NCI-H2171 treated with DMSO at 0.1 percent for 48 hours (cell line): ENCODE measurements around the gene EVC2.
"Not testable (repeated sequence)": the region's sequence is repeated elsewhere in the genome, so short reads cannot be mapped to it uniquely, and the experiment has no call there.

Experiments
- DNase-seq: peaks from one replicate; lab custom pipeline; 2025; lab: John Stamatoyannopoulos, UW

EVC2 gene

DNA sequence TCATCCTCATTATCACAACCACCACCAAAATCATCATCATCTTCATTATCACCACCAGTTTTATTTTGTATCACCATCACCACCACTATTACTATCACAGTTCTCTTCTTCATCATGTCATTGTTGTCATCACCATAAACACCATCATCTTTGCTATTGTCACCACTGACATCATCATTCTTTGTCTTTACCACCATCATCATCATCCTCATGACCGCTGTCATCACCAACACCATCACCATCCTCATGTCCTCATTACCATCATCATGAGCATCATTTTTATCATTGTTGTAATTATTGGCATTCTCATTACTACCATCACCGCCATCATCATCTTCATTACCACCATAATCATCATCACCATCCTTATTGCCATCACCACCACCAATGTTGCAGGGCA, 34.0 kb upstream of the EVC2 start:
- DNase-seq = no peak

DNA sequence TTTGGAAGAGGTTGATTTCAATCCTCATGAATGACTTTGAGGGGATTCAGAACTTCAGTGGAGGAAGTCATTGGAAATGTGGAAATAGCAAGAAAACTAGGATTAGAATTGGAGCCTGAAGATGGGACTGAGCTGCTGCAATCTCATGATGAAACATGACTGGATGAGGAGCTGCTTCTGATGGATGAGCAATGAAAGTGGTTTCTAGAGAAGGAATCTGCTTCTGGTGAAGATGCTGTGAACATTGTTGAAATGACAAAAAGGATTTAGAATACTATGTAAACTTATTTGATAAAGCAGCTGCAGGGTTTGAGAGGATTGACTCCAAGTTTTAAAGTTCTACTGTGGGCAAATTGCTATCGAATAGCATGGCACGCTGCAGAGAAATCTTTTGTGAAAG, 29.7 kb upstream of the EVC2 start:
- no peak for DNase-seq

DNA sequence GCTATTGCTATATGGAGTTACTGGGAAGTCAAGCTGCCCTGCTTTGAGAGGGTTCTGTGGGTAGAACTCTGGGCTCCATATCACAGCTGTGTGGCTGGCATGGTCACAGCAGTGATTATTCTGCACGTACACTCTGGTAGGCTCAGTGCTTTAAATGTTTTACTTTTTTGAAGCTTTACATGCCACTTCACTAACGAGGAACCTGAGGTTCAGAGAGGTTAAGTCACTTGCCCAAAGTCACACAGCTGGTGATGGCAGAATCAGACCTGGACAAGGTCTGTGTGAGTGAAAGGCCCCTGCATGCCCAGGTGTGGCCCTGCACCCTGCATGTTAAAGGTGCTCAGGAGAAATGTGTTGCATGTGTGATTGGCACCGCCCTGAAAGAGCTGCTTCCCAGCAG, 27.1 kb upstream of the EVC2 start:
- no peak for DNase-seq

DNA sequence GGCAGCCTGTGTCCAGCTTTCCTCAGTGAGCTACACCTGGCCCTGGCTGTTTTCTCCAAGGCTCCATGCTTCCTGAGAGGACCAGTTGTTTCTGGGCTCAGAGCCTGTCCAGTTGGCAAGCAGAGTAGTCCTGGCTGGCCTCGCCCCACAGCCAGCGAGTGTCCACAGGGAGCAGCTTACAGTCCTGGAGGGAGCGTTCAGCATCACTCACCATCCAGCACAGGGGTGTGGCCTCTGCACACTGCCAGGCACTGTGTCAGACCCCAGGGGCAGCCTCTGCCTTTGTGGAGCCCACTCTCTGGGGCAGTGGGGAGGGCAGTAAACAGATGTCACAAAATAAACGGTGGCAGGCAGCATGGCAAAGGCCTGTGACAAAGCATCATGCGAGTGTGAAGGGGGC, 26.5 kb upstream of the EVC2 start:
- DNase-seq = no peak

DNA sequence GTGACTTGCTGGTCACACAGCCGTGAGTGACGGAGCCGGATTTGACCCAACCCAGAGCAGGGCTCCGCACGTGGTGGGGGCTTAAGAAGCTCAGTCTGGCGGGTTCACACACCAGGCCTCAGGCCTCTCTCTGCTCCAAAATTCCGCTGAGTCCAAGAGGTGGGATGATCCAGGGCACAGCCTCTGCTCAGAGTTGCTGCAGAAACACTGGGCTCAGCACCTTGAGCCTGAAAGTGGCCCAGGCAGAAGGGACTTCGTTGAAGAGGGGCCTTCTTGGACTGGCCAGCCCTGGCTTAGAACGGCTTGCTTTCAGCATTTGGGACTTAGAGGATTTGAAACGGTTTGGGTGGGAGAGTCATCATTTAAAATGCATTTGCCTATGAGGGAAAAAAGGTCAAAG, 23.8 kb upstream of the EVC2 start:
- no peak for DNase-seq

DNA sequence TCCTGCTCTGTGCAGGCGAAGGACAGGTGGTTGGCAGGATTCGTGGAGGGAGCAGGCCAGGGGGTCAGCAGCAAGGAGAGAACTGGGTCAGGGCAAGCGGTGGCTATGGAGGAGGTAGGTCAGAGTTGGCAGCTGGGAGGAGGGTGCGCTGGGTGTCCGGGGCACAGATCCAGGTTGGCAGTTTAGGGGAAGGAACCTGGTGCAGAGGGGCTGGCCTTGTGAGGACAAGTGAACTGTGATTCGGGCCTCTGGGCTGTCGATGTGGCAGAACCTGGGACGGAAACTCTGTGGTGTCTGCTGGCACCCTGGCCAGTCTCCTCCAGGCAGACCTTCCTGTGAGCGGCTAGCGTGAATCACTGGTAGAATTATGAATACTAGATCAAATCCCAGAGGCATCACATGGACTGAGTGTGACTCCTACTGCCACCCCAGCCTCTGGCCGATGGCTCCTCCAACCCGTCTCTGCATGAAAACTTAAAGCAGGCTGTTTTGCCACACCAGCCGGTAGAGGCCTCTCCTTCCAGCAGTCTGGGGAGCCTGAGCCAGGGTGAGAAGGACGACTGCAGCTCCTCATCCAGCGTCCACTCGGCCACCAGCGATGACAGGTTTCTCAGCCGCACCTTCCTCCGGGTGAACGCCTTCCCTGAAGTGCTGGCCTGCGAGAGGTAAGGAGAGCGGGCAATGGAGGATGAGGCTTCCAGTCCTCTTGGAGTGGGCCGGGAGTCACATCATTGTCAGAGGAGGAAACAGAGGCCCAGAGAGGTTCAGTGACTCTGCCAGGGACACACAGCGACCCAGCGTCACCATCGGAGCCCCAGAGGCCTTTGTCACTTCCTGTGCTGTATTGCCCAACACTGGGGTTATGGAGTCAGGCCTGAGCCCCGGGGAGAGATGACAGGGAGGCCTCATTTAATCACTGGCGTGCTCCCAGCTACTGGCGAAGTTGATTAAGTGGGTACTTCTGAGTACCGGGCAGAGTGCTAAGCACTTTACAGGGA, 22.9 kb upstream of the EVC2 start:
- DNase-seq = no peak

DNA sequence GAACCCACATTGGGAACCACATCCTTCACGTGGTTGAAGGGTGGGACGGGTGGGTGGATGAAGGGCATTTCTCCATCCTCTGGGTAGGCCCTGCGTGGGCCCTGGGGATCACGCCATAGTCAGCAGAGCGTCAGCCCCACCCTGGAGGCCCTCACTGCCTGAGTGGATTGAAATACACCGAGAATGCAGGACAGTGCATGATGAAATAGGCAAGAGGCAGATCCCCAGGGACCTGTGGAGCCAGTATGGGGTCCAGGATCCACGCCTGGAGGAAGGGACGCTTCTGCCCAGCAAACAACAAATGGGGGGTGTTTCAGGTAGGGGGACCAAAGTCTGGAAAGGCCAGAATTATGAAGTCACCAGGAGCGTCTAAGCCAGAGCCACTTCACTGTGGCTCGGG, 22.1 kb upstream of the EVC2 start:
- DNase-seq = no peak

DNA sequence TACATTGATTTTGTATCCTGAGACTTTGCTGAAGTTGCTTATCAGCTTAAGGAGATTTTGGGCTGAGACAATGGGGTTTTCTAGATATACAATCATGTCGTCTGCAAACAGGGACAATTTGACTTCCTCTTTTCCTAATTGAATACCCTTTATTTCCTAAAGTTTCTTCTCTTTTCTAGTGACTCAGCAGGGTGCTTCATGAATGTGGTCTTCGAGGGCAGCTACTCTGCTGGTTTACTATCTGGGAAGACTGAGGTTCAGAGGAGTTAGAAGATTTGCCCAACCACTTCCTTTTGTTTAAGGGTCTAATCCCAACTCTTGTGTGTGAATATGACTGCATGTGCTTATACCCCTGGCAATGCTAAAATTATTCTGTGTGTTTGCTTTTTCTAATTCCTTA, 20.1 kb upstream of the EVC2 start:
- DNase-seq = not testable (repeated sequence)

DNA sequence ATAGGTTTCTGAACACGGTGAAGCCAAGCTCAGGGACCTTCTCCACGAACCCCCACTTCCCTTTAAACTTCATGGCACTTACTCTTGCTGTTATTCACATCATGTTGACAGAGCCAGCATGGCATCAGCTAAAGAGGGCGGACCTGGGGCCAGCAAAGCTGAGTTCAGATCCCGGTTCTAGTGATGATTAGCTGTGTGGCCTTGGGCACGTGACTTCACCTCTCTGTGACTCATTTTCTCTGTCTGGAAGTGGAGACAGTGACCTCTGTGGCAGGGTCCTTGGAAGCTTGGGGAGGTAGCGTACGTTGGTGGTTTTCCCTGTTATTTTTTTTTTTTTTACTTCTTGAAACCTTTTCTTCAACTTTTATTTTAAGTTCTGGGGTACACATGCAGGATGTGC, 16.0 kb upstream of the EVC2 start:
- no peak for DNase-seq

DNA sequence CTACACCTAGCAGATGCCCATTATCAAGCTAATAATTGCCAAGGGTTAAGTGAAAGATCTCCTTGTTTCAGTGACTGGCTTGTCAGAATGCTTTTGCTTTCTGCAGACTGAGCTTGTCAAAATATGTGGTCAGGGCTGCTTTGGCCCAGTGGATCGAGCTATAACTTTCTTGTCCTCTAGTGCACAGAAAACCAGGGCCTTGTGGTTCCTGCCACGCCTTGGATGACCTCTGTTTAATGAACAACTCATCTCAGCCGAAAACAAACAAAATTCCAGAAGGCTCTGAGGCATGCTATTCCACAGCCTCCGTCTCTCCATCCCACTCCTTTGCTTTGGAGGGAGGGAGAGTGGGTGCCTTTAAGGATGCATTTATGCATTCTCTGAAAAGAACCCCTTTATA, 14.0 kb upstream of the EVC2 start:
- DNase-seq = no peak

DNA sequence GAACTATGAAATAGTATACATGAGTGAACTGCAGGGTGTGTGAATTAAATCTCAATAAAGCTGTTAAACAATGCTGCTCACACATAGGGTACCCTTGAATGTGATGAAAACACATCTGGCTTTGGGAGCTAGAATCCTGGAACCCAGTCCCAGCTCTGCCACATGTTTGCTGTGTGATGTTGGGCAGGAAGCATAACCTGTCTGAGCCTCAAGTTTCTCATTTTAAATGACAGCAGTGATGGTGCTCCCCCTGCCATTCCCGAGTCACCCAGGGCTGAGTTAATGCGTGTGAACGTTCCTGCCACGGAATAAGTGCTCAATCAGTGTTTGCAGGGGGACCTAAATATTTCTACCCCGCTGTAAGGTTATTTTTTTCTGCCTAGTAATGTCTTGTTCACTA, 13.6 kb upstream of the EVC2 start:
- no peak for DNase-seq

DNA sequence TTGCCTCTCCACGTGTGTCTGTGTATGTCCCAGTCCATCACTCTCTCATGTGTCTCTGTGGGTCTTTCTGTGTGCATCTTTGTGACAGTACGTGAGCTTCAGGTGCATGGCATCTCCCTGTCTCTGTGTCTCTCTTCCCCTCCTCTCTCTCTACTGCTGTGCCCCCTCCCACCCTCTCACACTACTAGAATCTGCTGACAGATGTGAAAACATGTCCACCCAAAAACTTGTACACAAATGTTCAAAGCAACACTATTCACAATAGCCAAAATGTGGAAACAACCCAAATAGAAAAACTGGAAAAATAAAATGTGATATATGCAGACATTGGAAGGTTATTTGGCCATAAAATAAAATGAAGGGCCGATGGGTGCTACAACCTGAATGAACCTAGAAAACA, 12.6 kb upstream of the EVC2 start:
- no peak for DNase-seq

DNA sequence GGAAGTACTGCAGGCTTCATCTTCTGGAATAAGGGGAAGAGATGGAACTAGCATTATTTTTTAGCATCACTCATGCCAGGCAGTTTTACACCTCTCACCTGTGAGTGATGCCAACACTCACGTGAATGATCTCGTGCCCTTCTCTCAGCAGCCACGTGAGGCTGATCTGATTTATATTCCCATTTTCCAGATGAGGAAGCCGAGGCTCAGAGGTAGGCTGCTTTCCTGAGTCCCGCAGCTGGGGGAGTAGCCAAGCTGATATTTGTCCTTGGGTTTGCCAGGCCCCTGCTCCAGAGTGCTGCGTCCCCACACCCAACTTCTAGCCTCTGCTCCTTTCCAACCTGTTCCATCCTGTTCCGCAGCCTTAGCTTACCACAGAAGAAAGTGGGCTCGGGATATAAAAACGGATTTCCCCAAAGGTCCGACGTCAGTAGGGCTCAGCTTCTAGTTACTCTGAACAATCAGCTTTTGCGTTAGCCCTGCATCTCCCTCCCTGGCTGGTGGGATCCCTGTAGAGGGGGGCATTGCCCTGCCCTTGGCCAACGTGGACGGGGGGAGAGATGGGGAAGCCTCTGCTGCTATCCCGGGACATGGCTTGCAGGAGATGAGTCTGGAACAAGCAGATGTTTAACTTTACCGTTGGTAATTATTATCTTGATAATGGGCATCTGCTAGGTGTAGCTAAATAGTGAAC, 11.9 kb upstream of the EVC2 start:
- DNase-seq = no peak

DNA sequence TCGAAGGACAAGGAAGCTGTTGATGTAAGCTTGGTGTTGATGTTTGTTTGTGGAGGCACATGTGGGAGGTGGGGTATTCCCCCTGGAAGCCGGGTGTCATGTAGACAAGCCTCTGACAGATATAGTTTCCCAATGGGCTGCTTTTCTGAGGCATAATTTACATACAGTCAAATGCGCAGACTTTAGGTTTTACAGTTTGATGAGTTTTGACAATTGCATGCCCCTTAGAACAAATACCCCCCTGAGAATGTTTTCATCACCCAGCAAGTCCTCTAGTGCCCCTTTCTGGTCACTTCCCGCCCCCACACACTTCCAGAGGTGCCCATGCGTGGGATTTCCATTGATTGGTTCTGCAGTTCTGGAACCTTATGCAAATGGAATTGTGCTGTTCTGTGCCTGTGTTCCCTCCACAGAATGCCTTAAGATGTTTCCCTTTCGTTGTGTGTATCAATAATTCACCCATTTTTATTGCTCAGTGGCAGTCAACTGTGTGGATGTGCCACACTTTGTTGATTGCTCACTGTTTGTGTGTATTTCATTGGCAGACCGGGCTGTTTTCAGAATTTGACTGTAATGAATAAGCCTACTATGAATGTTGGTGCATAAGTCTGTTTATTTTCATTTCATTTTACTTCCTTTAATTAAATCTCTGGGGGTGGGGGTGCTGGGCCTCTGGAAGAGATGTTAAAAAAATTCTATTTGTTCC, 11.1 kb upstream of the EVC2 start:
- DNase-seq = no peak

DNA sequence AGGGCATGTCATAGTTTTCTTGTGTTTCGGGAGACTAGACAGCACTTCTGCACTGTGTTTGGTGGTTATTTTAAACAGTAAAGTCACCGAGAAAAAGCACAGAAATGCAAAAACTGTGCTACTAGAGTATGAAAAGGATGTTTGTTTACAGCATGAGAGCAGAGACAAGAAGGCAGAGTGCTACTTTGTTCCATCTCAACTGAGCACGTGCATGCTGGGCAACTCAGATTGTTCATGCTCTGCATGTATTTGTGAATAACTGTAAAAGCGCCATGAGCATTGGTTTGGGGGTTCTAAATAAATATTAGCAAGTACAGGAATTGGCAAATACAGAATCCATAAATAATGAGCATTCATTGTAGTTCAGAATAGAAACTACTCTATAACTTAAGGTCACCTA, 10.1 kb upstream of the EVC2 start:
- DNase-seq = no peak

DNA sequence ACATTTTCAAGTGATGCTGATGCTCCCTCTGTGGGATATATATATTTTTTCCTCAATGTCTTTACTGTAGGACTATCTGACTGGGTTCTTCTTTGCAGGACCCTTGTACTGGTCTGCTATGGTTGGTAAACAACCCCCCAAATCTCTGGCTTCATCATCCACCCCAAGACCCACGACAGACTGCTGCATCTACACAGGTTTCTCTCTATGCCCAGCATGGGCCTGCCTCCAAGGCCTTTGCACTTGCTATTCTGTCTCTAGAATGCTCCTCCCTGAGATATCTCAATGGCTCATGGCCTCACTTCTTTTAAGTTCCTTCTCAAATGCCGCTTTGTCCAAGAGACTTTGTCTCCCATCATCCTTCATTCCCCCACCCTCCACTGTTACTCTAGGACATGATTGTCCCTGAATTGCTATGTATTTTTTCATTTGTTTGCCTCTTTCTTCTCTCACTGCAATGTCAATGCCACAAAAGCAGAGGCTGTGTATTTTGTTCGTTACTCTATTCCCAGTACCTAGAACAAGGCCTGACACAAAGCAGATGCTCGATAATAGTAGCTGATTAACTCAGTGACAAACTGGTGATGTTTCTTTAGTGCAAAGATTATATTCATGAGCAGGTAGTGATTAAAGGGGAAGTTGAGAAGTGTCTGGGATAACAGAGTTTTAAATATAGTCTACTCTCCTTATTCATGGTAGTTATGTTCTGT, 9.2 kb upstream of the EVC2 start:
- no peak for DNase-seq

DNA sequence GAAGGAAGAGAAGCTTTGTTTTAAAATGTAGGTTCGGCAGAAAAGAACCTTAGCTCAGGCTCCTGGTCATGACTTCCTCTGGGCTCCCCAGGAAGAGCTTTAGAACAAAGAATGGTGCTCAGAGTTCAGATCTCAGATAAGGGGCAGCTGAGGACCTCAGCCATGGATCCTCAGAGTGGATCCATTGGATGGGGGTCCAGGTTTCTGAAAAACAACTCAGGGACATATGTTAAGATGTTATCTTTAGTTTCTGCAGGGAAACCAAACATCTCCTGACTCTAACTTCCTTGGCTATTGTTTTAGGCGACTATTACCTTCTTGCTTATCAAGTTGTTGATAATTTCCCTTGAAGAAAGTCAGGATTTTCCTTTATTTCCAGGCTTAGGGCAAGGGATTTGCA, 8.0 kb upstream of the EVC2 start:
- no peak for DNase-seq

DNA sequence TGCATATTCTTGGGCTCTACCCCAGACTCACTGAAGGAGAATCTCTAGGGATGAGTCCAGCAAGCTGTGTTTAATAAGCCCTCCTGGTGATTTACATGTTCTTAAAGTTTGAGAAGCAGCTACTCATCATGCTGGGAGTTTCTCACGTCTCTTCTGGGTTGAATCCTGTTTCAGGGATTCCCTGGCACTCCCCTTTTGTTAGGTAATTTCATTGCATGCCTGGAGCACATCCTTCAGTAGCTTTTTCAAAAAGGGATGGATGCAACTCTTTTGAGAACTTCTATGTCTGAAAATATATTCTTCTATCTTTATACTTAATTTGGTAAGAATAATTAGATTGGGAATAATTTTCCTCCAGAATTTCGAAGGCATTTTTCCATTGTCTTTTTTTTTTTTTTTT, 7.0 kb upstream of the EVC2 start:
- no peak for DNase-seq

DNA sequence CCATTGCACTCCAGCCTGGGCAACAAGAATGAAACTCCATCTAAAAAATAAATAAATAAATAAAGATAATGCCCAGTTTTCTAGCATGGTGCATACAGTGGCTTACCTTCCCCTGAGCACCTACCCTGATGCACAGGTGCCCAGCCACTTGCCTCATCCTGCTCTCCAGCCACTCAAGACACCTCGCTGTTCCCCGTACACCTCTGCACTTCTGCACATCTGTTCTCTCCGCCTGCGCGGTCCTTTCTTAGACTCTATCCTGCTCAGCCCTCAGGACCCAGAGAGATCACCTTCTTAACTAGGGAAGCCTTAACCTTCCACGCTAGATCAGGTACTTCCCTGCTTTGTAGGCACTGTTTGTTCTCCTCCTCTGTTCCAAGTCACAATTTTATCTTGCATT, 5.5 kb upstream of the EVC2 start:
- DNase-seq = no peak

DNA sequence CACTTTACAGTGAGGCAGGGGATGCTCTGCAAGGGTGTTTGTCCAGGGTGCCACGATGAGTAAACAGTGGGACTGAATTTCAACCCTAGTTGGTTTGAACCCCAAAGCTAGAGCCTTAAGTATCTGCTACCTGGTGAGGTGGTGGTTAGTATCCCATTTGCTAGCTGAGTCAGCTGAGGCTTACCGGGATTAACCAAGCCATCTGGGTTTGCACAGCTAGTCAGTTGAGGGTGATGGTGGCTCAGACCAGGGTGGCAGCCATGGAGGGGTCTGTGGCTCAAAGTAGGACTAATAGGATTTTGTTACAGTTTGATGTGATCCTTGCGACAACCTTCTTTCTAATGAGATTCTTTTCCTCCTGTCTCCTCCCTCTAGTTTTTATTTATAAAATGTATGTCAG, 4.6 kb upstream of the EVC2 start:
- no peak for DNase-seq

DNA sequence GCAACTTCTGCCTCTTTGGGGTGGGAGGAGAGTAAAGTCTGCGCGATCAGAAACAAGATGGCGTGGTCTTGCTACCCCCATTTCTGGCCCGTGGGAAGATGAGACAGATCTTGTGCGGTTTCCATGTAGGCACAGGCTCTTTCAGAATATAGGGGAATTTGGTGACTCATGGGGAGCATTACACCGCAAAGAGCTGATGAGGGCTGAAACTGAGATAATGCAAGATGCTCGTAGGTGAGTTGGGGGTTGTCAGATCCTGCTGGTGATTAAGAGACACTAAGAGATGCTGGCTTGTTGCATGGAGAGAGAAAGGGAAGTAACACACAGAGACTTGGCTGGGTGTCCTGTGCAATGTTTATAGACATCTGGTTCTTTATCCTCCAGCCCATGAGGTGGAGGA, 4.2 kb upstream of the EVC2 start:
- DNase-seq = no peak

DNA sequence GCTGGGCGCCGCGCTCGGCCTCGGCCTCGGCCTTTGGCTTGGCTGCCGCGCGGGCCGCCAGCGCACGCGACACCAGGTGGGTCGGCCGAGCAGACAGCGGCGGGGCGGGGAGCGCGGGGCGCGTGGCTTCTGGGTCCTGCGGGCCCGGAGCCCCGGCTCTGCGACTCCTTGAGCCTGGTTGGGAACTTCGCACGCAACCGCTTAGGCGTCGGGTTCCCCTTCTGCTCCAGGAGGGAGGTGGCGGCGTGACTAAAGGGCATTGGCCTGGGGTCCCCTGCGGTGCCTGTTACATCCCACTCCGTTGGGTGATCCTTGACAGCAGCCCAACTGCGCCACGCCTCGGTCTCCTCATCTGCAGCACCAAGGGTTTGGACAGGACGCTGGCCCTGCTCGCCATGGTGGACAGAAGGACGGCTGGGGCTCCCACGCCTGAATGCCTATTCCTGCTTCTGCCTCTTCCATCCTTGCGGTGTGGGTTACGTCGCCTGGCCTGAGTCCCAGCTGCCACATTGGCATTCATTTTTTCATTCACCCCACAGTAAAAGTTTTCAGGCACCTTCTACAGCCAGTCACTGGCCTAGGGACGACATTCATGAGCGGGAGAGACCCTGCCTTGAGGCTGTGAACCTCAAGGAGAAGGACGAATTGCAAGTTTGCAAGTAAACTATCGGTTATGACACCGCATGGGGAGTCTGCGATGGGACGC, 3.3 kb upstream of the EVC2 start:
- peak; percentile 10 for DNase-seq
